Measurements from ENCODE around the gene CAMKMT. TPM values are rescaled to one million over a fixed set of nuclear protein-coding genes. Genes with fewer than 3 reads are reported as not detected.

Gene CAMKMT
- total RNA-seq, 3 donors from 2014 or later (not counting 1 experiment from before 2014, with no cell fraction given), result 18.1 to 25.0 (median 20.6) TPM

GRCh38 chr2:44747794-44748193 is 386.0 kb downstream of the CAMKMT start:
- DNase-seq (no peak), ATAC-seq (no peak)
- Mint-ChIP-seq H3K9me3 (no peaks in the 10 kb centered on the region), H3K4me1 (peaks cover 12 to 14% of the 10 kb centered on the region in 2 donors), H3K4me3 (no peak overlapping the region), H3K27me3 (ENCODE audit: low read depth in 2 of 2) (peaks cover 15 to 17% of the 10 kb centered on the region in 2 donors), H3K36me3 (peaks cover 25% of the 10 kb centered on the region), H3K27ac (no peak overlapping the region)
- Histone ChIP-seq H3K9me3 (ENCODE audit: control insufficient read depth, insufficient read depth, low read length) (no peaks in the 10 kb centered on the region), H3K4me3 (ENCODE audit: low read length) (no peak overlapping the region), H3K4me1 (ENCODE audit: control insufficient read depth, insufficient read depth, low read length) (peaks cover 6% of the 10 kb centered on the region), H3K27me3 (ENCODE audit: control insufficient read depth, insufficient read depth, low read length) (no peaks in the 10 kb centered on the region), H3K27ac (ENCODE audit: low read length) (no peak overlapping the region), H3K36me3 (ENCODE audit: control insufficient read depth, insufficient read depth, low read length) (no peaks in the 10 kb centered on the region)
- TF ChIP-seq, protein P1, sequence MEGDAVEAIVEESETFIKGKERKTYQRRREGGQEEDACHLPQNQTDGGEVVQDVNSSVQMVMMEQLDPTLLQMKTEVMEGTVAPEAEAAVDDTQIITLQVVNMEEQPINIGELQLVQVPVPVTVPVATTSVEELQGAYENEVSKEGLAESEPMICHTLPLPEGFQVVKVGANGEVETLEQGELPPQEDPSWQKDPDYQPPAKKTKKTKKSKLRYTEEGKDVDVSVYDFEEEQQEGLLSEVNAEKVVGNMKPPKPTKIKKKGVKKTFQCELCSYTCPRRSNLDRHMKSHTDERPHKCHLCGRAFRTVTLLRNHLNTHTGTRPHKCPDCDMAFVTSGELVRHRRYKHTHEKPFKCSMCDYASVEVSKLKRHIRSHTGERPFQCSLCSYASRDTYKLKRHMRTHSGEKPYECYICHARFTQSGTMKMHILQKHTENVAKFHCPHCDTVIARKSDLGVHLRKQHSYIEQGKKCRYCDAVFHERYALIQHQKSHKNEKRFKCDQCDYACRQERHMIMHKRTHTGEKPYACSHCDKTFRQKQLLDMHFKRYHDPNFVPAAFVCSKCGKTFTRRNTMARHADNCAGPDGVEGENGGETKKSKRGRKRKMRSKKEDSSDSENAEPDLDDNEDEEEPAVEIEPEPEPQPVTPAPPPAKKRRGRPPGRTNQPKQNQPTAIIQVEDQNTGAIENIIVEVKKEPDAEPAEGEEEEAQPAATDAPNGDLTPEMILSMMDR (IDR thresholded peaks at IDR 0.05), result no peak
- intact Hi-C loops (cut with micrococcal nuclease), result no loop called here

GRCh38 chr2:44751754-44752479 is 390.2 kb downstream of the CAMKMT start:
- Histone ChIP-seq H3K4me1 (ENCODE audit: control insufficient read depth, insufficient read depth, low read length) (peaks cover 16% of the 10 kb centered on the region), H3K27ac (ENCODE audit: low read length) (no peak overlapping the region), H3K27me3 (ENCODE audit: control insufficient read depth, insufficient read depth, low read length) (no peaks in the 10 kb centered on the region), H3K9me3 (ENCODE audit: control insufficient read depth, insufficient read depth, low read length) (no peaks in the 10 kb centered on the region), H3K4me3 (ENCODE audit: low read length) (no peak overlapping the region), H3K36me3 (ENCODE audit: control insufficient read depth, insufficient read depth, low read length) (no peaks in the 10 kb centered on the region)
- WGBS (ENCODE audit: insufficient coverage), result 84% methylated on average over 8 of the region's 8 CpGs
- intact Hi-C loops (cut with micrococcal nuclease), result no loop called here
- Mint-ChIP-seq H3K4me3 (no peak overlapping the region), H3K4me1 (peaks cover 24 to 26% of the 10 kb centered on the region in 2 donors), H3K27me3 (ENCODE audit: low read depth in 2 of 2) (peaks cover 15 to 17% of the 10 kb centered on the region in 2 donors), H3K27ac (no peak overlapping the region), H3K36me3 (peaks cover 25% of the 10 kb centered on the region), H3K9me3 (no peaks in the 10 kb centered on the region)
- ATAC-seq, result no peak
- TF ChIP-seq, protein P1 (IDR thresholded peaks at IDR 0.05), result no peak
- DNase-seq, result no peak

DNA sequence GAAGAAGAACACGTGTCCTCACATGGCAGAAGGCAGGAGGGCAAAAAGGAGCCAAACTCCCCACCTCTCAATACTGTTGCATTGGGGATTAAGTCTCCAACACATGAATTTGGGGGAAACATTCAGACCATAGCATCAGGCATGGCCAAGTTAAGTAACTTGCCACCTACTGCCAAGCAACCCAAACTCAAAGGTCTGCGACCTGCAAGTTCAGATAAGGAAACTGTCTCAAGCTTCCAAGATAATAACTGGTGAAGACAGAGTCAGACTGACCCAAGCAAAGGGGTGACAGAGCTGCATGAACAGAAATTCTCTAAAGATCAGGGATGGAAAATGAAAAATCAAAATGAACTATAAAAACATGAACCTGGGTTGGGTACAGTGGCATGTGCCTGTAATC is 391.0 kb downstream of the CAMKMT start:
- H3K9me3 Mint-ChIP-seq, result no peaks in the 10 kb centered on the region

More for the DNA sequence above, 391.0 kb downstream of the CAMKMT start:
- peaks cover 24 to 26% of the 10 kb centered on the region in 2 donors for H3K4me1 Mint-ChIP-seq
- H3K4me1 ChIP-seq (ENCODE audit: control insufficient read depth, insufficient read depth, low read length), result peaks cover 16% of the 10 kb centered on the region
- TF ChIP-seq, protein P1 (IDR thresholded peaks at IDR 0.05), result no peak
- H3K27me3 Mint-ChIP-seq (ENCODE audit: low read depth in 2 of 2), result peaks cover 15 to 17% of the 10 kb centered on the region in 2 donors
- ATAC-seq (no peak), DNase-seq (no peak)
- H3K36me3 ChIP-seq (ENCODE audit: control insufficient read depth, insufficient read depth, low read length), result no peaks in the 10 kb centered on the region
- 100% methylated on average over 2 of the region's 2 CpGs for WGBS (ENCODE audit: insufficient coverage)
- no peaks in the 10 kb centered on the region for H3K27me3 ChIP-seq (ENCODE audit: control insufficient read depth, insufficient read depth, low read length)
- H3K27ac Mint-ChIP-seq, result no peak overlapping the region
- no peak overlapping the region for H3K4me3 ChIP-seq (ENCODE audit: low read length)
- H3K36me3 Mint-ChIP-seq, result peaks cover 18% of the 10 kb centered on the region
- H3K27ac ChIP-seq (ENCODE audit: low read length), result no peak overlapping the region
- H3K9me3 ChIP-seq (ENCODE audit: control insufficient read depth, insufficient read depth, low read length), result no peaks in the 10 kb centered on the region
- H3K4me3 Mint-ChIP-seq, result peak overlapping the region; percentile 6
- intact Hi-C loops (cut with micrococcal nuclease), result no loop called here
